ENCODE measurements around the gene ESPN.

DNA sequence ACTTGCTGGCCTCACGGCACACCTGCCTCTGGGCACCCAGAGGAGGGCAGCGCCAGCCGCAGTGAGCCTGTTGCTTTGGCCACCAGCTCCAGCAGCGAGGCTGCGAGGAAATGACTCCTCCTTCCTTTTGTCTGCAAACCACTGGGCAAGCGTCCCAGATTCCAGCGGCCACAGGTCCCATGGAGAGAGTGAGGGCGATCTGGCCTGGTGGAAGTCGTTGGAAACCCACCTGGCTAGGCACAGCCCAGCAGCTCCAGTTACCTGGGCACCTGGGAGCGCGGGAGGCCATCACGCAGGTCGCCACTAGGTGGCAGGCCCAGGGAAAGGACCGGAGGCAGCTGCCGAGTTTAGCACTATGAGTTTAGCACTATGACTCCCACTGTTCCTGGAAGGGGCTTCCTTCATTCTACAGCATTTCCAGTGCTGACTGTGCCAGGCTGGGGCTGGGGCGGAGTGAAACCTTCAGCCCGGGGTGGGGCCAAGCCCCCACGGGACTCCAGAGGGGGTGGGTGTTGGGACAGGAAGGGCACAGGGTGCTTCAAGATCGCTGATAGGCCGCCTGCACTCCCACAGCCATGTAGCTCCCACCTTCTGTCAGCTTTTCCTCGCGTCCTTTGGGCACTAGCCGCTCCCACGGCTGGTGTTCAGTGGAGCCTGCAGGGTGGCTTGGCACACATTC lies 1.1 kb upstream of the ESPN start:
- TF ChIP-seq, protein P1, sequence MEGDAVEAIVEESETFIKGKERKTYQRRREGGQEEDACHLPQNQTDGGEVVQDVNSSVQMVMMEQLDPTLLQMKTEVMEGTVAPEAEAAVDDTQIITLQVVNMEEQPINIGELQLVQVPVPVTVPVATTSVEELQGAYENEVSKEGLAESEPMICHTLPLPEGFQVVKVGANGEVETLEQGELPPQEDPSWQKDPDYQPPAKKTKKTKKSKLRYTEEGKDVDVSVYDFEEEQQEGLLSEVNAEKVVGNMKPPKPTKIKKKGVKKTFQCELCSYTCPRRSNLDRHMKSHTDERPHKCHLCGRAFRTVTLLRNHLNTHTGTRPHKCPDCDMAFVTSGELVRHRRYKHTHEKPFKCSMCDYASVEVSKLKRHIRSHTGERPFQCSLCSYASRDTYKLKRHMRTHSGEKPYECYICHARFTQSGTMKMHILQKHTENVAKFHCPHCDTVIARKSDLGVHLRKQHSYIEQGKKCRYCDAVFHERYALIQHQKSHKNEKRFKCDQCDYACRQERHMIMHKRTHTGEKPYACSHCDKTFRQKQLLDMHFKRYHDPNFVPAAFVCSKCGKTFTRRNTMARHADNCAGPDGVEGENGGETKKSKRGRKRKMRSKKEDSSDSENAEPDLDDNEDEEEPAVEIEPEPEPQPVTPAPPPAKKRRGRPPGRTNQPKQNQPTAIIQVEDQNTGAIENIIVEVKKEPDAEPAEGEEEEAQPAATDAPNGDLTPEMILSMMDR (IDR thresholded peaks at IDR 0.05; ENCODE audit: borderline replicate concordance, extremely low read depth, low read length, poor library complexity, severe bottlenecking) = peak; percentile 75
- TF ChIP-seq EZH2 (IDR thresholded peaks at IDR 0.05; ENCODE audit: borderline replicate concordance, low read depth, low read length, severe bottlenecking) = no peak
